ENCODE measurements around the gene TNFSF18.

The TNFSF18 gene

GRCh38 chr1:172999349-172999748 is 51.4 kb downstream of the TNFSF18 start:
- H3K9me3 ChIP-seq (ENCODE audit: insufficient read depth, low read length), result peaks cover 24% of the 10 kb centered on the region; the same call in 1 of the 2 replicates
- H3K4me3 ChIP-seq (ENCODE audit: insufficient read length, low read depth), result no peak overlapping the region
- no peaks in the 10 kb centered on the region for H3K27me3 ChIP-seq (ENCODE audit: insufficient read depth, insufficient read length)
- H3K9ac ChIP-seq (ENCODE audit: insufficient read length, low read depth), result no peak overlapping the region
- H3K36me3 ChIP-seq (ENCODE audit: insufficient read depth, insufficient read length, low read length), result no peaks in the 10 kb centered on the region
- H3K4me1 ChIP-seq (ENCODE audit: insufficient read depth, insufficient read length), result no peaks in the 10 kb centered on the region
- TF ChIP-seq SUZ12 (IDR thresholded peaks at IDR 0.05; ENCODE audit: extremely low read depth, insufficient read depth, insufficient read length), result no peak
- TF ChIP-seq YY1 (IDR thresholded peaks at IDR 0.05; ENCODE audit: insufficient read depth, insufficient read length), result no peak
- TF ChIP-seq ZNF274 (IDR thresholded peaks at IDR 0.05; ENCODE audit: low read depth, low read length), result no peak
- DNase-seq (ENCODE audit: low read depth, low spot score), result peak; percentile 46

- H3K9me3 ChIP-seq (ENCODE audit: insufficient read depth, low read length), result peaks cover 24% of the 10 kb centered on the region; the same call in 1 of the 2 replicates
- H3K36me3 ChIP-seq (ENCODE audit: insufficient read depth, insufficient read length, low read length), result no peaks in the 10 kb centered on the region
- H3K4me1 ChIP-seq (ENCODE audit: insufficient read depth, insufficient read length), result no peaks in the 10 kb centered on the region
- no peak overlapping the region for H3K4me3 ChIP-seq (ENCODE audit: insufficient read length, low read depth)
- no peaks in the 10 kb centered on the region for H3K27me3 ChIP-seq (ENCODE audit: insufficient read depth, insufficient read length)
- TF ChIP-seq ZNF274 (IDR thresholded peaks at IDR 0.05; ENCODE audit: low read depth, low read length), result no peak
- no peak for TF ChIP-seq SUZ12 (IDR thresholded peaks at IDR 0.05; ENCODE audit: extremely low read depth, insufficient read depth, insufficient read length)
- no peak for TF ChIP-seq YY1 (IDR thresholded peaks at IDR 0.05; ENCODE audit: insufficient read depth, insufficient read length)
- no peak for DNase-seq (ENCODE audit: low read depth, low spot score)
- H3K9ac ChIP-seq (ENCODE audit: insufficient read length, low read depth), result no peak overlapping the region
Observed at GRCh38 chr1:172997941-172998361, 52.8 kb downstream of the TNFSF18 start.

GRCh38 chr1:172993640-172994039 is 57.1 kb downstream of the TNFSF18 start:
- DNase-seq (ENCODE audit: low read depth, low spot score), result no peak
- H3K9me3 ChIP-seq (ENCODE audit: insufficient read depth, low read length), result peaks cover 17% of the 10 kb centered on the region; the same call in 1 of the 2 replicates
- H3K4me1 ChIP-seq (ENCODE audit: insufficient read depth, insufficient read length), result no peaks in the 10 kb centered on the region
- H3K27me3 ChIP-seq (ENCODE audit: insufficient read depth, insufficient read length), result no peaks in the 10 kb centered on the region
- H3K9ac ChIP-seq (ENCODE audit: insufficient read length, low read depth), result no peak overlapping the region
- TF ChIP-seq YY1 (IDR thresholded peaks at IDR 0.05; ENCODE audit: insufficient read depth, insufficient read length) (no peak), SUZ12 (IDR thresholded peaks at IDR 0.05; ENCODE audit: extremely low read depth, insufficient read depth, insufficient read length) (no peak), ZNF274 (IDR thresholded peaks at IDR 0.05; ENCODE audit: low read depth, low read length) (no peak)
- H3K4me3 ChIP-seq (ENCODE audit: insufficient read length, low read depth), result no peak overlapping the region
- H3K36me3 ChIP-seq (ENCODE audit: insufficient read depth, insufficient read length, low read length), result no peaks in the 10 kb centered on the region

DNA sequence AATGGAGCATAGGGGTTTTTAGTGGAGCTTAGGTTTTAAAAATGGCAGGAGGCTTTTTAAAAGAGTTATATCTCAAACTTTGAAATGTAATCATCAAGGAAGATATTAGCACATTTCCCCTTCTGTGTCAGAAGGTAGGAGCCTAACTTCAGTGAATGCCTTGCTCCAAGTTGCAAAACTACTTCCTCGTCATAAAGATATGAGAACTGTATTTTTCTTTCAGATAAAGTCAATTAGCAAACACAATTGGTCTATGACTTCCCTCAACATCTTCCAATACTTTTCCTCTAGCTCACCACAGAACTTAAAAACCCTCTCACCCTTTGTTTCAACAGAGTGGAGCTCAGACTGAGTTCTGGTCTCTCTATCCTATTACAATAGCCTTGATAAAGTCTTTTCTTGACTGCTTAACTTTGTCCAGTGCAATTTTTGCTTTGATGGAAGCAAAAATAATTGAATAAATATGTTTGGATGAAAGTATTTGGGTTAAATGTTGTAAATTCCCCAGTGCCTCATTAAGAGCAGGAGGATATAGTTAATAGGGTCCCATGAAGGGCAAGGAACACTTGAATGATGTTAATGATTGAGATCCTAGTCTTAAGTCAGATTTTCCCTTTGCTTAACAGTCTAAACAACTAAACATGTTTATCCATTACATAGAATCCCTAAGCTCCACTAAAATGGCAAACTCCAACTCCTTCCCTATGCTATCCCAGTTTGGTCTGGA is 58.9 kb downstream of the TNFSF18 start:
- DNase-seq (ENCODE audit: low read depth, low spot score), result no peak
- TF ChIP-seq SUZ12 (IDR thresholded peaks at IDR 0.05; ENCODE audit: extremely low read depth, insufficient read depth, insufficient read length) (no peak), YY1 (IDR thresholded peaks at IDR 0.05; ENCODE audit: insufficient read depth, insufficient read length) (no peak), ZNF274 (IDR thresholded peaks at IDR 0.05; ENCODE audit: low read depth, low read length) (no peak)

DNA sequence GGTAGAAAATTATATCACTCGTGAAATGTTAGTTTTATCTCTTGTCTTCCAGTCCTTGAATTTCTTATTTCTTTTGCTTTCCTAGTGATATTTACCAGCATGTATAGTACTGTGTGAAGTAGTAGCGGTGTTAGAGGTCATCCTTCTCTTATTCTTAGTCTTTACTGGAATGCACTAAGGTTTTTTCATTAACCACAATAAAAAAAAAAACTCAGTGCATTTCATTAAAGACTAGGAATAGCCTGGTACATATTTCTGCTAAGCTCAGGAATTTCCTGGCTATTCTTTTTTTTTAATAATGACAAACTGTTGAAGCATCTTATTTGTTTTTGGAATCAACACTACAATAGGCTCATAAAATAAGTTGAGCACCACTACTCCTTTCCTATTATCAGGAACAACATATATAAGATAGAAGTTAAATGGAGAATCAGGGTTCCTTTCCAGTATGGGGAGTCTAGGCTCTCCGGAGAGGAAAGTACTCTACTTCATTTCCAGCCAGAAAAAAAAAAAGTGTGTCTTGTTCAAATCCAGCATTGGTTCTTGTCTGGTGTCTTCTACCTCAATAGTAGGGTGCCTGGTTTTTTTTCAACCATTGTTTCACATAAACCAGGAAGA is 60.0 kb downstream of the TNFSF18 start:
- Histone ChIP-seq H3K4me3 (ENCODE audit: insufficient read length, low read depth) (no peak overlapping the region), H3K27me3 (ENCODE audit: insufficient read depth, insufficient read length) (no peaks in the 10 kb centered on the region), H3K9ac (ENCODE audit: insufficient read length, low read depth) (no peak overlapping the region), H3K9me3 (ENCODE audit: insufficient read depth, low read length) (no peaks in the 10 kb centered on the region), H3K36me3 (ENCODE audit: insufficient read depth, insufficient read length, low read length) (no peaks in the 10 kb centered on the region), H3K4me1 (ENCODE audit: insufficient read depth, insufficient read length) (no peaks in the 10 kb centered on the region)
- TF ChIP-seq YY1 (IDR thresholded peaks at IDR 0.05; ENCODE audit: insufficient read depth, insufficient read length) (no peak), ZNF274 (IDR thresholded peaks at IDR 0.05; ENCODE audit: low read depth, low read length) (no peak), SUZ12 (IDR thresholded peaks at IDR 0.05; ENCODE audit: extremely low read depth, insufficient read depth, insufficient read length) (no peak)
- DNase-seq (ENCODE audit: low read depth, low spot score), result no peak

More for the DNA sequence above, 58.9 kb downstream of the TNFSF18 start:
- Histone ChIP-seq H3K9ac (ENCODE audit: insufficient read length, low read depth) (no peak overlapping the region), H3K4me3 (ENCODE audit: insufficient read length, low read depth) (no peak overlapping the region), H3K27me3 (ENCODE audit: insufficient read depth, insufficient read length) (no peaks in the 10 kb centered on the region), H3K36me3 (ENCODE audit: insufficient read depth, insufficient read length, low read length) (no peaks in the 10 kb centered on the region), H3K9me3 (ENCODE audit: insufficient read depth, low read length) (peaks cover 5% of the 10 kb centered on the region; the same call in 1 of the 2 replicates), H3K4me1 (ENCODE audit: insufficient read depth, insufficient read length) (no peaks in the 10 kb centered on the region)

Measured in NT2/D1 (cell line).